Middle frontal gyrus (tissue), 1 donor: ENCODE measurements around the gene TRAP1.
A peak's percentile ranks its signal among the peaks of the same experiment; 100 is the strongest.

Experiments
- DNase-seq: peaks from one replicate; pipeline ENCODE4 v3.0.0-alpha.2; 2015; ENCODE audit warnings: low spot score; ENCODE audit errors: extremely low spot score

Gene TRAP1

GRCh38 chr16:3713587-3714242 is 3.6 kb downstream of the TRAP1 start:
- no peak for DNase-seq

- no peak for DNase-seq
These were observed 4.4 kb downstream of the TRAP1 start for GRCh38 chr16:3712861-3713372.

GRCh38 chr16:3706253-3707012 is 10.9 kb downstream of the TRAP1 start:
- DNase-seq: no peak

GRCh38 chr16:3702082-3702481 is 15.2 kb downstream of the TRAP1 start:
- no peak for DNase-seq

GRCh38 chr16:3701531-3701930 is 15.8 kb downstream of the TRAP1 start:
- DNase-seq: no peak

- no peak for DNase-seq
These were observed 18.4 kb downstream of the TRAP1 start for GRCh38 chr16:3698941-3699340.

- DNase-seq: no peak
These were observed 20.7 kb downstream of the TRAP1 start for GRCh38 chr16:3696425-3697218.

- DNase-seq: no peak
These were observed 21.5 kb downstream of the TRAP1 start for GRCh38 chr16:3695610-3696369.

GRCh38 chr16:3694051-3694450 is 23.3 kb downstream of the TRAP1 start:
- DNase-seq: no peak

- DNase-seq: no peak
These were observed 25.6 kb downstream of the TRAP1 start for GRCh38 chr16:3691761-3692160.

- no peak for DNase-seq
These were observed 26.2 kb downstream of the TRAP1 start for GRCh38 chr16:3690980-3691720.

- peak; percentile 66 for DNase-seq
These were observed 26.8 kb downstream of the TRAP1 start for GRCh38 chr16:3690470-3690928.

GRCh38 chr16:3689731-3690130 is 27.6 kb downstream of the TRAP1 start:
- no peak for DNase-seq

- DNase-seq: no peak
These were observed 29.5 kb downstream of the TRAP1 start for GRCh38 chr16:3687792-3688191.

- DNase-seq: no peak
These were observed 30.3 kb downstream of the TRAP1 start for GRCh38 chr16:3687021-3687420.

- DNase-seq: no peak
These were observed 36.1 kb downstream of the TRAP1 start for GRCh38 chr16:3681206-3681605.

GRCh38 chr16:3677994-3678393 is 39.3 kb downstream of the TRAP1 start:
- DNase-seq: no peak

GRCh38 chr16:3675601-3676130 is 41.7 kb downstream of the TRAP1 start:
- no peak for DNase-seq

- DNase-seq: no peak
These were observed 42.6 kb downstream of the TRAP1 start for GRCh38 chr16:3674513-3675295.
